ENCODE results near the gene HPS1.

DNA sequence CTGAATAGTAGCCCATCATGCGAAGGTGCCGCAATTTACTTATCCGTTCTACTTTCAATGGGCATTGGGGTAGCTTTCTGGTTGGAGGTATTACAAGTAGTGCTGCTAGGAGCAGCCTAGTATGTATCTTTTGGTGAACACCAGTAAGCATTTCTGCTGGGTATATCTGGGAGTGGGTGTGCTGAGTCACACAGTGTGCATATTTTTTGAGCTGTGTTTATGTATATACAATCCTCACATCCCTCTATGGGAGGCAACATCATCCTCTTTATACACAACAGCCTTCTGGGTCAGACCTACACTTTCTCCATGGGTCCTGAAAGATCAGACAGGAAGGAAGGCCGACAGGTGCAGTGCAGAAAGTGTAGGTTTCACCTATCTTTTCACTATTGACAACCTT, 68.0 kb downstream of the HPS1 start:
- TF ChIP-seq POLR2AphosphoS5 (IDR thresholded peaks at IDR 0.05) (no peak), POLR2A (IDR thresholded peaks at IDR 0.05) (no peak)
- TF ChIP-seq, protein P1, sequence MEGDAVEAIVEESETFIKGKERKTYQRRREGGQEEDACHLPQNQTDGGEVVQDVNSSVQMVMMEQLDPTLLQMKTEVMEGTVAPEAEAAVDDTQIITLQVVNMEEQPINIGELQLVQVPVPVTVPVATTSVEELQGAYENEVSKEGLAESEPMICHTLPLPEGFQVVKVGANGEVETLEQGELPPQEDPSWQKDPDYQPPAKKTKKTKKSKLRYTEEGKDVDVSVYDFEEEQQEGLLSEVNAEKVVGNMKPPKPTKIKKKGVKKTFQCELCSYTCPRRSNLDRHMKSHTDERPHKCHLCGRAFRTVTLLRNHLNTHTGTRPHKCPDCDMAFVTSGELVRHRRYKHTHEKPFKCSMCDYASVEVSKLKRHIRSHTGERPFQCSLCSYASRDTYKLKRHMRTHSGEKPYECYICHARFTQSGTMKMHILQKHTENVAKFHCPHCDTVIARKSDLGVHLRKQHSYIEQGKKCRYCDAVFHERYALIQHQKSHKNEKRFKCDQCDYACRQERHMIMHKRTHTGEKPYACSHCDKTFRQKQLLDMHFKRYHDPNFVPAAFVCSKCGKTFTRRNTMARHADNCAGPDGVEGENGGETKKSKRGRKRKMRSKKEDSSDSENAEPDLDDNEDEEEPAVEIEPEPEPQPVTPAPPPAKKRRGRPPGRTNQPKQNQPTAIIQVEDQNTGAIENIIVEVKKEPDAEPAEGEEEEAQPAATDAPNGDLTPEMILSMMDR (IDR thresholded peaks at IDR 0.05 in 8 of 11, conservative IDR thresholded peaks at IDR 0.05 in 3 of 11) = no peak
